Pulmonary artery endothelial cell (primary cell): Measurements from ENCODE around the gene CACNA1I. TPM values are rescaled to one million over a fixed set of nuclear protein-coding genes. Genes with fewer than 3 reads are reported as not detected.

ENCODE experiments used
- DNase-seq: peaks from one replicate; pipeline ENCODE4 v3.0.0-alpha.2; 2011; ENCODE audit warnings: low read depth, low spot score
- total RNA-seq: library from RNA; depleted of rRNA; stranded (reverse); fragments of >200 nt; gene quantifications from 2 replicates; pipeline ENCODE4 v1.2.3, GENCODE V29; 2014

CACNA1I gene
- total RNA-seq, 1 donor from 2014 or later, result under 0.01 TPM

DNA sequence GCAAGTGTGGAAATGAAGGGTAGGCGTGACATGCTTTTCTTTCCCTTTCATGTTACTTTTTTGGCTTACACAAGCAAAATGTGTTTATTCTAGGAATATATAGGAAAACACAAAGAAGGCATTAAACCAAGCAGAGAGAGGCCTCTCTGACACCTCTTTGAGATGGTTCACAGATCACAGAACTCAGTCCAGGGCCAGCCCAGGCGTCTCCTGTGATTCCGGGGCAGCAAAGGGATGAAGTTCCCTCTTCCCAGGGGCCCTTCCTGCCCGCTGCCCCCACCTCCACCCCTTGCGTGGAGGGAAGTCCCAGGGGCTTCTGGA, 78.0 kb downstream of the CACNA1I start:
- DNase-seq, result no peak

DNA sequence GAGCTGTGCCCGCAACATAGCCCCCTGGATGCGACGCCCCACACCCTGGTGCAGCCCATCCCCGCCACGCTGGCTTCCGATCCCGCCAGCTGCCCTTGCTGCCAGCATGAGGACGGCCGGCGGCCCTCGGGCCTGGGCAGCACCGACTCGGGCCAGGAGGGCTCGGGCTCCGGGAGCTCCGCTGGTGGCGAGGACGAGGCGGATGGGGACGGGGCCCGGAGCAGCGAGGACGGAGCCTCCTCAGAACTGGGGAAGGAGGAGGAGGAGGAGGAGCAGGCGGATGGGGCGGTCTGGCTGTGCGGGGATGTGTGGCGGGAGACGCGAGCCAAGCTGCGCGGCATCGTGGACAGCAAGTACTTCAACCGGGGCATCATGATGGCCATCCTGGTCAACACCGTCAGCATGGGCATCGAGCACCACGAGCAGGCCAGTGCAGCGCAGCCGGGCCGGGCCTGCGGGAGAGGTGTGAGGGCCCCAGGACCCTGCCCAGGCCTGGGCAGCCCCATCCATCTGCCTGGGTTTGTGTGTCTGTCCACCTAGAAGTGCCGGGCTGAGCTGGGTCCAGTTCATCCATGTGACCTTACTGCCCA, 79.0 kb downstream of the CACNA1I start:
- DNase-seq, result no peak

- no peak for DNase-seq
Measured at GRCh38 chr22:39651053-39651996, 80.8 kb downstream of the CACNA1I start.

DNA sequence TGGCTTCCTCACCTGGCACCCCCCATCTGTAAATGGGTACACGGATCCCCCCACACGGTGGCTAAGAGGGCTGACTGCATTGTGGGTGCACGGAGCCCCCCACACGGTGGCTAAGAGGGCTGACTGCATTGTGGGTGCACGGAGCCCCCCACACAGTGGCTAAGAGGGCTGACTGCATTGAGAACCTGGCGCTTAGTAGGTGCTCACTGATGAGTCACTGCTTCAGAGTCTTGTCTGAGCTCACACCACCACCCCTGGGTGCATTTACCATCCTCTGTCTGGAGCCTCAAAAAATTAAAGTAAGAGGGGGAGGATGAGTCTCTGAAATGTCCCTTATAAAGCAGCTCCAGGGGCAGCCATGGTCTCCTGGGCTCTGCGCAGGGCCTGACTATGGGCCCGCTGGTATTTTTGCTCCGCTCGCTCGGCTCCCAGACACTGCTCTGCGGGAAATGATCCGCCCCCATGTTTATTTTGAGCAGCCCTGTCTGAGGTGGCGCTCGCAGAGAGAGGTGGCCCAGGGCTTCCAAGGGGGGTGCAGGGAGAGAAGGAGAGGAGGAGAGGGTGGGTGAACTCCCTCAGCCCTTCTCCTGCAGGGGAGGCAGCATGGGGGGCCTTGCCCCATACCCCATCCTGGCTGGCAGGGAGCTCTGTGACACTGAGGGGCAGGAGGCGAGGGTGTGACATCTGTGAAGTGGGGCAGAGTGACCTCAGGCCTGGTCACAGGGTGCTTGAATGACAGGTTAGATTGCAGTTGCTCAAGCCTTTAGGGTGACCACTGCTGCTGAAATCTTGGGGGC, 82.6 kb downstream of the CACNA1I start:
- DNase-seq, result no peak

GRCh38 chr22:39653787-39654077, 83.2 kb downstream of the CACNA1I start:
- no peak for DNase-seq

DNA sequence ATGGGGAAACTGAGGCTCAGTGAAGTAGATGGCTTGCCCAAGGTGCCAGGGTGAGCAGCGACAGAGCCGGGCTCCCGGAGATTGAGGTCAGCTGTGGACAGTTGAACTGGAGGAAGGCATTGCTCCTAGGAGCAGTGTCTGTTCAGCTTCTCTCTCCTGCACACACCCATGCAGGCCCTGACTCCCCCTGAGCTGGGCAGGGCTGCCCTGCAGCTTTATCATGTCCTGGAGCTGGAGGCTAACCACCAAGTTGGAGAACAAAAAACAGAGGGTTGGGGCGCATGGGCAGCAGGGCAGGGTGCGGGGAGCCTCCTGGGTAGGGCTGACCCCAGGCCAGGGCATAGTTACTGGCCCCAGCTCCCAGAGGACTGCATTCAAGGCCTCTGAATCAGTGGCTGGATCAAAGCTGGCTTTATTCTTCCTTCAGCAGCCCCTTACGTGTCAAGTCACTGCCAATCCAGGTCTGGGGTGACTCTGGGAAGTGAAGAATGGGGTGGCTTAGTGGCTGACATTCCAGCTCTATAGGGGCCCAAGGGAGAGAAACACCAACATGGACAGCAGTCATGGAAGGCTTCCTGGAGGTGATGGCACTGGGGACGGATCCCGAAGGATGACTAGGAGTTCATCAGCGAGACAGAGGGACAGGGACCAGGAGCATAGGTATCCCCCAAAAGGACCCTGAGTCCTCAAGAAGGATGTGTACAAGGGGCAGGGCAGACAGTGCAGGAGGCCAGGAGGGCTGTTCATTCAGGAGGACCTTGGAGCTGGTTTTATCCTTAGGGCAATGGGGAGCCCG, 83.8 kb downstream of the CACNA1I start:
- no peak for DNase-seq

GRCh38 chr22:39655004-39655579, 84.5 kb downstream of the CACNA1I start:
- no peak for DNase-seq

GRCh38 chr22:39655831-39656230, 85.3 kb downstream of the CACNA1I start:
- no peak for DNase-seq

- no peak for DNase-seq
Measured at GRCh38 chr22:39656495-39657490, 86.2 kb downstream of the CACNA1I start.

DNA sequence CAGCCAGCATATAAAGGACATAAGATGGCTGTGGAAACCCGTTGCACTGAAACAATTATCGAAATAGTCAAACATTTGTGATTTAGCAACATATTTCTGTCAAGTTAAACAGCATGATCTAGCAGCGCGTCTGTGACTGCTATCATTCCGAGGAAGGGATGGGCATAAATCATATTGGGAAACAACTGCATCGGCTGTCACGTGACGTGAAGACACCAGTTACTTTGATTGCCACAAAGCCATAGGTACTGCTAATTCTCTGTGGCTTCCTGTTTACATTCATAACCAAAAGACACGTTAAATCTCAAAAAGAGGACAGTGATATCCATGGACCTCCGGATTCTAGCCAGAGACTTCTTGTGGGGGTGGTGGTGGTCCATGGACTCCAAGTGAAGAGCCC, 87.8 kb downstream of the CACNA1I start:
- no peak for DNase-seq

DNA sequence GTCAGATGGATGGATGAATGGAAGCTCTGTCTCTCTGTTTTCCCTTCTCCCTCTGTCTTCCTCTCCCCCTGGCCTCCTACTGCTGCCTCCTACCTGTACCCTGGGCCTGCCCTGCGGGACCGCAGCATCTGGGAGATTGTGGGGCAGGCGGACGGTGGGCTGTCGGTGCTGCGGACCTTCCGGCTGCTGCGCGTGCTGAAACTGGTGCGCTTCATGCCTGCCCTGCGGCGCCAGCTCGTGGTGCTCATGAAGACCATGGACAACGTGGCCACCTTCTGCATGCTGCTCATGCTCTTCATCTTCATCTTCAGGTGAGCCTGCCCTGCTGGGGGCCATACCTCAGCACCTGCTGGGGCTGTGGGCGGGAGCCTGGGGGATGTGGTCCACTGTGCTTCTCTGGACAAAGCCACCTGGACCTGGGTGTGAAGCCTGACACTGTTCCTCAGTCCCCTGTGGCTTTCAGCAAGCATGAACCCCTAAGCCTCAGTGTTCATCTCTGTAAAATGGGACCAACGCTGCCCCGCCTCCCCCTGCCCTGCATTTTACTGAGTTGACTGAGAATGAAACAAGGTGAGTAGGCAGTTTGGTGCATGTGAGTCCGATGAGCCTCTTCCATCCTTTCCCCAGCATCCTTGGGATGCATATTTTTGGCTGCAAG, 88.4 kb downstream of the CACNA1I start:
- no peak for DNase-seq

DNA sequence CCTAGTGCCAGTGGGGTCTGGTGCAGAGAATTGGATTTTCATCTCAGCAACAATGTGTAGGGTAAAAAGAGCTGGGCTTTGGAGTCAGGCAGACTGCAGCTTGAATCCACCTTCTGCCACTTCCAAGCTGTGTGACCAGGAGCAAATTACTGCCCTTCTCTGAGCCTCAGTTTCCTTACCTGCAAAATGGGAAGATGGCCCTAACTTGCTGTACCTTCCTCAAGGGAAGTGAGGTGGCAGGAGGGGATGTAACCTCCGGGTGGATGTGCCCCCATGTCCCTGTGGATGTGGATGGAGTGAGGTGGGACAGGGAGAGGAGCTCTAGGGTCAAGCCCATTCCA, 90.9 kb downstream of the CACNA1I start:
- no peak for DNase-seq

- DNase-seq, result no peak
Measured at GRCh38 chr22:39661842-39662685, 91.5 kb downstream of the CACNA1I start.

DNA sequence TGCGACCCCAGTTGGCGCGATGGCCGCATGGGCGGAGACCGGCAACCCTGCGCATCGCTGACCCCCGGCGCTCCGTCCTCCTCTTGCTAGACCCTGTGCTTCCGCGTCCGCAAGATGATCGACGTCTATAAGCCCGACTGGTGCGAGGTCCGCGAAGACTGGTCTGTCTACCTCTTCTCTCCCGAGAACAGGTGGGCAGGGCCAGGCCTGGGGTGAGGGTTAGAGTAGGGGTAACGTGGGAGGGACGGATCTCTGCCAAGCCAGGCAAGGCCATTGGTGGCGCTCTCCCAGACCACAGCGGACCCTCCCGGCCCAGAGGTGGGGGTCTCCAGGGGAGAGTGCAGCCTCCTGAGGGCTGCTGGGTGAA, 92.1 kb downstream of the CACNA1I start:
- DNase-seq, result no peak

DNA sequence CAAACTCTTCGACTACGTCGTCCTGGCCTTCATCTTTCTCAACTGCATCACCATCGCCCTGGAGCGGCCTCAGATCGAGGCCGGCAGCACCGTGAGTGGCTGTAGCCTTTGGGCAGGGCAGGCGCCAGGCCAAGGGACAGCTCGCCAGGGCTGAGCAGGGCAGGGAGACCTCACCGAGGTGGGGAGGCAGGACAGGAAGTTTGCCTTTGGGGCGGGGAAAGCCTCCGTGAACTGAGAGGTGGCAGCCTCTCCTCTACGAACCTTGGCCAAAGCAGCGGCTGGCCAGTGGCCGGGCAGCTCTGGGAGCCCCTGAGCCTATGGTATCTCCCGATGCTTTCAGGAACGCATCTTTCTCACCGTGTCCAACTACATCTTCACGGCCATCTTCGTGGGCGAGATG, 93.2 kb downstream of the CACNA1I start:
- DNase-seq, result no peak

- no peak for DNase-seq
Measured at GRCh38 chr22:39664485-39665200, 94.1 kb downstream of the CACNA1I start.

DNA sequence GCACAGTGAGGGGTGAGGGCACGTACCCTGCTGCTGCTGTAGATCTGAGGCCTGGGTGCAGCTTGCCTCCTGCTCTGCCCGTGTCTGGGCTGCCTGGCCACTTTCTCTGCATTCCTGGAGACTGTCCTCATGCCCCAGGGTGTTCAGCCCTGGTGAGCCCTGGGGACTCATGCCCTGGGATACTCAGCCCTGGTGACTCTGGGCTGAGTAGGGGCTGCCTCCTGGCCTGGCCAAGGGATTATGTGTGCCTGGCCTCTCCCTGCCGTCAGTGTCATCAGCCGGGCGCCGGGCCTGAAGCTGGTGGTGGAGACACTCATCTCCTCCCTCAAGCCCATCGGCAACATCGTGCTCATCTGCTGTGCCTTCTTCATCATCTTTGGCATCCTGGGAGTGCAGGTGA, 94.7 kb downstream of the CACNA1I start:
- no peak for DNase-seq
